PFSK-1 (cell line): ENCODE measurements around the gene FAM171A1.

Experiments
- FOXP2 ChIP-seq: optimal IDR thresholded peaks from 2 replicates; pipeline ENCODE3; 2011; ENCODE audit warnings: borderline replicate concordance, control low read depth, inconsistent platforms; ENCODE audit not compliant: insufficient read depth; ENCODE audit errors: extremely low read length, extremely low read depth
- POLR2AphosphoS5 ChIP-seq: IDR thresholded peaks from 2 replicates; pipeline ENCODE4 v1.6.1; 2012; ENCODE audit warnings: low read depth, mild to moderate bottlenecking, control low read depth, low read length, moderate library complexity
- REST ChIP-seq, 2 experiments: IDR thresholded peaks; 2 replicates each; pipeline versions ENCODE4 v1.6.1 to v1.8.0; 2011 to 2012; ENCODE audit warnings: low read depth in 2 of 2, low read length in 2 of 2, control low read depth in 1 of 2, inconsistent platforms in 1 of 2, mild to moderate bottlenecking in 1 of 2, moderate library complexity in 1 of 2; ENCODE audit not compliant: insufficient read depth in 1 of 2
- SIN3A ChIP-seq: IDR thresholded peaks from 2 replicates; pipeline ENCODE4 v1.6.1; 2012; ENCODE audit warnings: mild to moderate bottlenecking, low read length, moderate library complexity, borderline replicate concordance; ENCODE audit not compliant: insufficient read depth
- TAF1 ChIP-seq: IDR thresholded peaks from 2 replicates; pipeline ENCODE4 v1.6.1; 2012; ENCODE audit warnings: low read length, control low read depth, borderline replicate concordance; ENCODE audit not compliant: insufficient read depth

FAM171A1 gene

GRCh38 chr10:15262036-15262713, 108.9 kb downstream of the FAM171A1 start:
- TF ChIP-seq TAF1 = no peak
- TF ChIP-seq SIN3A = no peak
- TF ChIP-seq REST (IDR thresholded peaks at IDR 0.05; ENCODE audit: insufficient read depth in 1 of 2, low read depth in 2 of 2, low read length in 2 of 2) = no peak
- no peak for TF ChIP-seq POLR2AphosphoS5
- no peak for TF ChIP-seq FOXP2

DNA sequence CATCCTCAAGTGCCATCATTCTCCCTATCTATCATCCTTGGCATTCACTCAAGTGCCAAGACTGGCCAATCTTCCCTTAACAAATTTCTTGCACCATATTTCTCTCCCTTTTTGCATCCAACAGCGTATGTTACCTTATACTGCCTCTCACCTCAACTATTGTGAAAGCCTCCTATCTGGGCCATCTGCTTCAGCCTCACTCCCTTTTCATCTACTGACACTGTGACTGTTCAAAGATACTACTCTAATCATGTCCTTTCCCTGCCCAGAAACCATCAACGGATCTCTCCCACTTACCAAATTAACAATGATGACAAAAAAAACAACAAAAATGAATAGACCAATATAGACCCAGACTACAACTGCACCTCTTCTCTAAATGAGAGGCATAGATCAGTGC, 112.0 kb downstream of the FAM171A1 start:
- TF ChIP-seq TAF1 = no peak
- no peak for TF ChIP-seq POLR2AphosphoS5
- TF ChIP-seq SIN3A = no peak
- TF ChIP-seq REST (IDR thresholded peaks at IDR 0.05; ENCODE audit: insufficient read depth in 1 of 2, low read depth in 2 of 2, low read length in 2 of 2) = no peak
- no peak for TF ChIP-seq FOXP2

DNA sequence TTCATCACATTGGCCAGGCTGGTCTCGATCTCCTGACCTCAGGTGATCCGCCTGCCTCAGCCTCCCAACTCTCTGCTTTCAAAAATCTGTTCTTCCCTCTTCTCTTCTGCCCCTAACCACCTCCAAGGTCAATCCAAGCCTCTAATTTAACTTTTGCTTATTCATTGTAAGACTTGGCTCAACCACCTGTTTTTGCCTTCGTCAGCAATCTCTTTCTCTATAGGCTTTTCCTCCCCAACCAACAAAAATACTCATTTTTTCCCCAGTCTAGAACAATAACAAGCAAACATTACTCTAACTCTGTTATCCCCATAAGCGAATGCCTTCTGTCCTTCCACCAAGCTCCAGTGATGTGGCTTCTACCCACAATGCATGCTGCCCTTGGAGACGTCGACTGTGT, 112.8 kb downstream of the FAM171A1 start:
- TF ChIP-seq REST (IDR thresholded peaks at IDR 0.05; ENCODE audit: insufficient read depth in 1 of 2, low read depth in 2 of 2, low read length in 2 of 2) = no peak
- TF ChIP-seq TAF1 = no peak

DNA sequence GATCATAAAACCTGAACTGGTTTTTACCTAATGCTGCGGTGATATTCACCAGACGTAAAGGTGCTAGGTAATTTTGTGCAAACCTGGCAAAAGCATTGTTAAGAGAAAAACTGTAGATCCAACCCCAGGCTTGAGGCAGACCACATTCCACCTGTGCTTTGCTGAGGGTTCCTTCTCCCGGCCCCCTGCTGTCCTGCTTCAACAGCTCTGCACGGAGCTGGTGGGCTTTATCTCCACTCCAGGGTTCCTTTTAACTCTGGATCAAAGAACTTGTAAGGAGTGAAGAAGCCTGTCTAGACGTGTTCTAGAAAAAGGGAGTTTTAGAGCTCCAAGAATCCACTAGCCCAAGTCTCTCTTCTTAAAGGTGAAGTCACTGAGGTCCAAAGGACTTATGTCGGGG, 115.1 kb downstream of the FAM171A1 start:
- no peak for TF ChIP-seq REST (IDR thresholded peaks at IDR 0.05; ENCODE audit: insufficient read depth in 1 of 2, low read depth in 2 of 2, low read length in 2 of 2)

DNA sequence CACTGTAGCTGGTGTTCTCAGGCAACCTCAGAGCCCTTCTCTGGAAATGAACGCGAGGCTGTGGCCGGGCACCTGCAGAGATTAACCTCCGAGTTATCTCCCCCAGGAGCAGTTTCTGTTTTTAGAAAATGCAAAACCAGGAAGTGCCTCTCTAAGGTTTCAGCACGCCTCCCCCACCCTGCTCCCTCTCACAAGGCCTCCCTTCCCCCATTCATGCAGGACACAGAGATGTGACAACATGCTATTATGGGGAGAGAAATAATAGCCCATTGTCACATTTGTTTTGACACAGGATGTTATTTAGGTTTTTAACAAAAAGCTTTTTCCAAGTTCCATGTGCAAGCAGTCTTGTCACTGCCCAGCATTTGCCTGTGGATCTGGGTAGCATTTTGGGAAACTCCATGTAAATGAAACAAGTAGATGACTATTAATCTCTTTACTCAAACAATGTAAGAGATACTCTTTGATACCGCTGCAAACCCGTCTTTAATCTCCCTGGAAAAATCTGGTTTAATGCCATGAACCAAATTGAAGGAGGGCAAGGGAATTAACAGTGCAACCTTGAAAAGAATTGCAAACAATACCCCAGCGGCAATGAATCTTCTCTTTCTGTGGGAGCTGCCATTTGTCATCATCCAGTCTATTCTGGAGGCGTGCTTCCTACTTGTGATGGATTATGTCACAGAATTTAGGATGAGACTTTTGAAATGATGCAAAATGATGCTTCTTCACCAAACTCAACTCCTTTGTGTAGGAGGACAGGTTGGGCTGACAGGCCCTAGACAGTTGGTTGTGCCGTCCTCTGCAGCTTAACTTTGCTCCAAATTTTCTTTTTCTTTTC, 116.1 kb downstream of the FAM171A1 start:
- TF ChIP-seq REST (IDR thresholded peaks at IDR 0.05; ENCODE audit: insufficient read depth in 1 of 2, low read depth in 2 of 2, low read length in 2 of 2) (no peak), POLR2AphosphoS5 (no peak), TAF1 (no peak), SIN3A (no peak), FOXP2 (no peak)
